Astrocyte (in vitro differentiated cells and primary cell): ENCODE measurements around the gene RUSF1. TPM values are rescaled to one million over a fixed set of nuclear protein-coding genes. Genes with fewer than 3 reads are reported as not detected.

Source experiments
- DNase-seq: peaks from one replicate; pipeline ENCODE4 v3.0.0-alpha.2; 2010; ENCODE audit warnings: low read depth
- FAIRE-seq: peaks from 2 replicates; lab custom pipeline; 2011; peaks lifted over from hg19 to GRCh38; lab: Jason Lieb, UNC
- H2AFZ ChIP-seq: 2 replicates; pipeline ENCODE4 v1.6.0; 2012; ENCODE audit warnings: low read depth, low read length, inconsistent platforms
- H3K27ac ChIP-seq: 2 replicates; pipeline ENCODE4 v1.5.1; 2011; ENCODE audit warnings: low read depth, low read length, inconsistent platforms
- H3K27me3 ChIP-seq: 2 replicates; pipeline ENCODE4 v1.6.0; 2011; ENCODE audit warnings: low read length, inconsistent platforms; ENCODE audit not compliant: insufficient read depth
- H3K36me3 ChIP-seq: 2 replicates; pipeline ENCODE4 v1.5.1; 2011; ENCODE audit warnings: low read length, inconsistent platforms; ENCODE audit not compliant: insufficient read depth
- H3K4me1 ChIP-seq: 2 replicates; pipeline ENCODE4 v1.5.1; 2011; ENCODE audit warnings: low read length, inconsistent platforms; ENCODE audit not compliant: insufficient read depth
- H3K4me2 ChIP-seq: 2 replicates; pipeline ENCODE4 v1.6.0; 2012; ENCODE audit warnings: low read length, inconsistent platforms
- H3K4me3 ChIP-seq: 2 replicates; pipeline ENCODE4 v1.5.1; 2011; ENCODE audit warnings: low read depth, mild to moderate bottlenecking, low read length, inconsistent platforms; ENCODE audit not compliant: insufficient read depth
- H3K79me2 ChIP-seq: 2 replicates; pipeline ENCODE4 v1.6.0; 2012; ENCODE audit warnings: mild to moderate bottlenecking, low read length, inconsistent platforms; ENCODE audit not compliant: insufficient read depth
- H3K9ac ChIP-seq: 2 replicates; pipeline ENCODE4 v1.6.0; 2012; ENCODE audit warnings: mild to moderate bottlenecking, low read length, inconsistent platforms
- H3K9me3 ChIP-seq: 2 replicates; pipeline ENCODE4 v1.5.1; 2012; ENCODE audit warnings: low read depth, mild to moderate bottlenecking, low read length, inconsistent platforms; ENCODE audit not compliant: insufficient read depth
- H4K20me1 ChIP-seq: 2 replicates; pipeline ENCODE4 v1.6.0; 2012; ENCODE audit warnings: low read length, inconsistent platforms; ENCODE audit not compliant: insufficient read depth
- H3K27ac Mint-ChIP-seq: one replicate; pipeline ENCODE4 v1.8.0; 2021; ENCODE audit warnings: mild to moderate bottlenecking, mixed read lengths; ENCODE audit not compliant: unreplicated experiment
- H3K27me3 Mint-ChIP-seq: one replicate; pipeline ENCODE4 v1.8.0; 2021; ENCODE audit warnings: low read depth, mixed read lengths; ENCODE audit not compliant: unreplicated experiment
- H3K36me3 Mint-ChIP-seq: one replicate; pipeline ENCODE4 v1.8.0; 2021; ENCODE audit warnings: low read depth, mixed read lengths; ENCODE audit not compliant: unreplicated experiment
- H3K4me1 Mint-ChIP-seq: one replicate; pipeline ENCODE4 v1.8.0; 2021; ENCODE audit warnings: low read depth, mixed read lengths; ENCODE audit not compliant: unreplicated experiment
- H3K4me3 Mint-ChIP-seq: one replicate; pipeline ENCODE4 v1.8.0; 2021; ENCODE audit warnings: mild to moderate bottlenecking, moderate library complexity, mixed read lengths; ENCODE audit not compliant: unreplicated experiment
- H3K9me3 Mint-ChIP-seq: one replicate; pipeline ENCODE4 v1.8.0; 2021; ENCODE audit warnings: mild to moderate bottlenecking, mixed read lengths; ENCODE audit not compliant: unreplicated experiment
- CTCF ChIP-seq: IDR thresholded peaks from 2 replicates; pipeline ENCODE4 v1.5.1; 2011; ENCODE audit warnings: low read depth, mild to moderate bottlenecking, inconsistent platforms, low read length, moderate library complexity; ENCODE audit not compliant: insufficient read depth
- EZH2 ChIP-seq: IDR thresholded peaks from 2 replicates; pipeline ENCODE4 v1.6.1; 2012; ENCODE audit warnings: mild to moderate bottlenecking, low read length, inconsistent platforms; ENCODE audit not compliant: insufficient read depth
- total RNA-seq: library from RNA; stranded (reverse); gene quantifications from 2 replicates; pipeline ENCODE4 v1.2.1, GENCODE V29; 2021

Gene RUSF1
- total RNA-seq, 1 donor from 2014 or later: 33.9 TPM

GRCh38 chr16:31489616-31490584 lies 18.3 kb downstream of the RUSF1 start:
- no peak overlapping the region for H3K4me3 ChIP-seq
- no peak overlapping the region for H3K27ac ChIP-seq
- Mint-ChIP-seq H3K27ac (no peak overlapping the region), H3K27me3 (peaks cover 32% of the 10 kb centered on the region), H3K9me3 (peaks cover 2% of the 10 kb centered on the region), H3K4me3 (peak overlapping the region; percentile 51), H3K4me1 (no peaks in the 10 kb centered on the region), H3K36me3 (peaks cover 18% of the 10 kb centered on the region)
- no peaks in the 10 kb centered on the region for H3K9me3 ChIP-seq
- no peak overlapping the region for H3K9ac ChIP-seq
- FAIRE-seq: no peak
- H3K79me2 ChIP-seq: no peaks in the 10 kb centered on the region
- H3K27me3 ChIP-seq: peaks cover 18% of the 10 kb centered on the region
- peaks cover 16% of the 10 kb centered on the region for H3K4me1 ChIP-seq
- H2AFZ ChIP-seq: no peak overlapping the region
- no peak for DNase-seq
- no peak overlapping the region for H3K4me2 ChIP-seq
- no peaks in the 10 kb centered on the region for H3K36me3 ChIP-seq
- no peak for TF ChIP-seq EZH2
- no peak for TF ChIP-seq CTCF
- no peaks in the 10 kb centered on the region for H4K20me1 ChIP-seq

GRCh38 chr16:31489298-31489564 lies 19.0 kb downstream of the RUSF1 start:
- no peak overlapping the region for H3K4me3 Mint-ChIP-seq
- no peak overlapping the region for H3K4me2 ChIP-seq
- no peak overlapping the region for H3K4me3 ChIP-seq
- no peaks in the 10 kb centered on the region for H3K9me3 ChIP-seq
- no peak overlapping the region for H3K27ac Mint-ChIP-seq
- no peaks in the 10 kb centered on the region for H4K20me1 ChIP-seq
- TF ChIP-seq EZH2: no peak
- no peak for TF ChIP-seq CTCF
- DNase-seq (no peak), FAIRE-seq (no peak)
- H2AFZ ChIP-seq: no peak overlapping the region
- no peaks in the 10 kb centered on the region for H3K36me3 ChIP-seq
- peaks cover 21% of the 10 kb centered on the region for H3K4me1 ChIP-seq
- H3K9me3 Mint-ChIP-seq: peaks cover 2% of the 10 kb centered on the region
- peaks cover 18% of the 10 kb centered on the region for H3K36me3 Mint-ChIP-seq
- no peak overlapping the region for H3K27ac ChIP-seq
- H3K27me3 Mint-ChIP-seq: peaks cover 34% of the 10 kb centered on the region
- H3K27me3 ChIP-seq: peaks cover 18% of the 10 kb centered on the region
- H3K4me1 Mint-ChIP-seq: no peaks in the 10 kb centered on the region
- no peak overlapping the region for H3K9ac ChIP-seq
- H3K79me2 ChIP-seq: no peaks in the 10 kb centered on the region
